Right atrium auricular region (tissue), 2 donors: ENCODE data around the gene P3H3. TPM values are rescaled to one million over a fixed set of nuclear protein-coding genes. Genes with fewer than 3 reads are reported as not detected.

Experiments used
- DNase-seq: peaks from one replicate; pipeline ENCODE4 v3.0.0-alpha.2; 2019; ENCODE audit warnings: low spot score
- H3K27ac ChIP-seq, 2 donors: fragments of 200-600 bp; sonication (generic); 1 replicate in 1 of 2; 2 replicates in 1 of 2; pipeline ENCODE4 v1.5.1; 2016 to 2019
- H3K27me3 ChIP-seq, 2 donors: fragments of 200-600 bp; sonication (generic); one replicate each; pipeline versions ENCODE4 v1.5.1 to v1.6.0; 2017 to 2019
- H3K36me3 ChIP-seq: fragments of 200-600 bp; sonication (generic); one replicate; pipeline ENCODE4 v1.5.1; 2016
- H3K4me1 ChIP-seq, 2 donors: fragments of 200-600 bp; sonication (generic); one replicate each; pipeline versions ENCODE4 v1.5.1 to v1.6.0; 2017 to 2019
- H3K4me3 ChIP-seq, 2 donors: fragments of 200-600 bp; sonication (generic); 1 replicate in 1 of 2; 2 replicates in 1 of 2; pipeline ENCODE4 v1.5.1; 2017 to 2019; ENCODE audit warnings: mild to moderate bottlenecking in 1 of 2, moderate library complexity in 1 of 2
- H3K9me3 ChIP-seq, 2 donors: fragments of 200-600 bp; sonication (generic); one replicate each; pipeline ENCODE4 v1.5.1; 2019
- CTCF ChIP-seq, 2 donors: fragments of 200-600 bp; sonication (generic); IDR thresholded peaks; one replicate each; pipeline ENCODE4 v1.5.1; 2019; ENCODE audit warnings: antibody characterized with exemption in 2 of 2
- total RNA-seq, 2 donors: library from RNA; depleted of rRNA; stranded (reverse); fragments of >200 nt; gene quantifications; one replicate each; pipeline ENCODE4 v1.1.0, GENCODE V29; 2016

Gene P3H3
- total RNA-seq, 2 donors from 2014 or later = 7.0 to 11.0 TPM

GRCh38 chr12:6840330-6840729 is 12.1 kb downstream of the P3H3 start:
- Histone ChIP-seq H3K4me1 (peaks cover 0 to 10% of the 10 kb centered on the region in 2 donors), H3K9me3 (no peaks in the 10 kb centered on the region), H3K27ac (peak overlapping the region; percentile 31 to 48), H3K4me3 (no peak overlapping the region), H3K36me3 (peaks cover 68% of the 10 kb centered on the region), H3K27me3 (no peaks in the 10 kb centered on the region)
- DNase-seq = no peak
- TF ChIP-seq CTCF (IDR thresholded peaks at IDR 0.05) = no peak

- Histone ChIP-seq H3K27me3 (no peaks in the 10 kb centered on the region), H3K36me3 (peaks cover 70% of the 10 kb centered on the region), H3K4me1 (peaks cover 0 to 6% of the 10 kb centered on the region in 2 donors), H3K4me3 (no peak within 1 kb of the TSS), H3K27ac (peak within 1 kb of the TSS; percentile 31 to 48), H3K9me3 (no peaks in the 10 kb centered on the region)
- no peak for DNase-seq
- no peak for TF ChIP-seq CTCF (IDR thresholded peaks at IDR 0.05)
Observed at GRCh38 chr12:6840761-6841515, 12.7 kb downstream of the P3H3 start, which contains the start of gene GNB3. TSS of gene GNB3 (plus strand) at chr12:6840925. CDS start at chr12:6841288, 363 bp downstream.

GRCh38 chr12:6842075-6842474 is 13.9 kb downstream of the P3H3 start:
- DNase-seq = no peak
- H3K27ac ChIP-seq = no peak overlapping the region
- H3K4me3 ChIP-seq = no peak overlapping the region
- H3K36me3 ChIP-seq = peaks cover 72% of the 10 kb centered on the region
- no peaks in the 10 kb centered on the region for H3K9me3 ChIP-seq
- H3K27me3 ChIP-seq = no peaks in the 10 kb centered on the region
- peaks cover 0 to 5% of the 10 kb centered on the region in 2 donors for H3K4me1 ChIP-seq
- TF ChIP-seq CTCF (IDR thresholded peaks at IDR 0.05) = no peak

- peaks cover 65% of the 10 kb centered on the region for H3K36me3 ChIP-seq
- DNase-seq = no peak
Observed at GRCh38 chr12:6843118-6843902, 15.1 kb downstream of the P3H3 start.

GRCh38 chr12:6845395-6845794 is 17.2 kb downstream of the P3H3 start:
- H3K27ac ChIP-seq = no peak overlapping the region
- H3K27me3 ChIP-seq = no peaks in the 10 kb centered on the region
- no peaks in the 10 kb centered on the region for H3K9me3 ChIP-seq
- H3K4me1 ChIP-seq = peaks cover 0 to 1% of the 10 kb centered on the region in 2 donors
- TF ChIP-seq CTCF (IDR thresholded peaks at IDR 0.05) = no peak
- no peak overlapping the region for H3K4me3 ChIP-seq
- peaks cover 49% of the 10 kb centered on the region for H3K36me3 ChIP-seq
- DNase-seq = no peak

More at GRCh38 chr12:6843118-6843902, 15.1 kb downstream of the P3H3 start:
- Histone ChIP-seq H3K9me3 (no peaks in the 10 kb centered on the region), H3K27ac (no peak overlapping the region), H3K27me3 (no peaks in the 10 kb centered on the region), H3K4me3 (no peak overlapping the region), H3K4me1 (peaks cover 0 to 5% of the 10 kb centered on the region in 2 donors)
- TF ChIP-seq CTCF (IDR thresholded peaks at IDR 0.05) = no peak
